Measurements from ENCODE around the gene DCP2. TPM values are rescaled to one million over a fixed set of nuclear protein-coding genes. Genes with fewer than 3 reads are reported as not detected.
A peak's percentile ranks its signal among the peaks of the same experiment; 100 is the strongest.

Gene DCP2
- polyA plus RNA-seq (ENCODE audit: insufficient read length in 3 of 3) = 10 to 100 TPM; 34.4 to 41.2 (median 37.2) TPM
- long read RNA-seq, donor 1, full-length matches to known transcripts = 1 of 1 reads
- long read RNA-seq, donor 1, partial matches to known transcripts = 0 of 1 reads
- long read RNA-seq, donor 1, other reads (novel, unspliced or antisense) = 0 of 1 reads
- long read RNA-seq, donor 2, full-length matches to known transcripts = 9 of 9 reads
- long read RNA-seq, donor 2, partial matches to known transcripts = 0 of 9 reads
- long read RNA-seq, donor 2, other reads (novel, unspliced or antisense) = 0 of 9 reads
- long read RNA-seq, donor 3, full-length matches to known transcripts = 5 of 5 reads
- long read RNA-seq, donor 3, partial matches to known transcripts = 0 of 5 reads
- long read RNA-seq, donor 3, other reads (novel, unspliced or antisense) = 0 of 5 reads
- long read RNA-seq, donor 4, full-length matches to known transcripts = 6 of 6 reads
- long read RNA-seq, donor 4, partial matches to known transcripts = 0 of 6 reads
- long read RNA-seq, donor 4, other reads (novel, unspliced or antisense) = 0 of 6 reads
- long read RNA-seq, donor 5 = 0 reads
- long read RNA-seq, donor 6, full-length matches to known transcripts = 5 of 5 reads
- long read RNA-seq, donor 6, partial matches to known transcripts = 0 of 5 reads
- long read RNA-seq, donor 6, other reads (novel, unspliced or antisense) = 0 of 5 reads
- long read RNA-seq, donor 7, full-length matches to known transcripts = 5 of 5 reads
- long read RNA-seq, donor 7, partial matches to known transcripts = 0 of 5 reads
- long read RNA-seq, donor 7, other reads (novel, unspliced or antisense) = 0 of 5 reads
- long read RNA-seq, donor 8 = 0 reads
- long read RNA-seq, donor 9, full-length matches to known transcripts = 6 of 6 reads
- long read RNA-seq, donor 9, partial matches to known transcripts = 0 of 6 reads
- long read RNA-seq, donor 9, other reads (novel, unspliced or antisense) = 0 of 6 reads
- long read RNA-seq, donor 10, full-length matches to known transcripts = 4 of 4 reads
- long read RNA-seq, donor 10, partial matches to known transcripts = 0 of 4 reads
- long read RNA-seq, donor 10, other reads (novel, unspliced or antisense) = 0 of 4 reads
- long read RNA-seq, donor 11, full-length matches to known transcripts = 4 of 4 reads
- long read RNA-seq, donor 11, partial matches to known transcripts = 0 of 4 reads
- long read RNA-seq, donor 11, other reads (novel, unspliced or antisense) = 0 of 4 reads
- long read RNA-seq, donor 12, full-length matches to known transcripts = 2 of 2 reads
- long read RNA-seq, donor 12, partial matches to known transcripts = 0 of 2 reads
- long read RNA-seq, donor 12, other reads (novel, unspliced or antisense) = 0 of 2 reads
- long read RNA-seq, donor 13 = 0 reads
- long read RNA-seq, donor 14, full-length matches to known transcripts = 4 of 4 reads
- long read RNA-seq, donor 14, partial matches to known transcripts = 0 of 4 reads
- long read RNA-seq, donor 14, other reads (novel, unspliced or antisense) = 0 of 4 reads
- long read RNA-seq, donor 15, full-length matches to known transcripts = 4 of 4 reads
- long read RNA-seq, donor 15, partial matches to known transcripts = 0 of 4 reads
- long read RNA-seq, donor 15, other reads (novel, unspliced or antisense) = 0 of 4 reads
- long read RNA-seq, donor 16, full-length matches to known transcripts = 10 of 124 reads
- long read RNA-seq, donor 16, partial matches to known transcripts = 114 of 124 reads
- long read RNA-seq, donor 16, other reads (novel, unspliced or antisense) = 0 of 124 reads

DNA sequence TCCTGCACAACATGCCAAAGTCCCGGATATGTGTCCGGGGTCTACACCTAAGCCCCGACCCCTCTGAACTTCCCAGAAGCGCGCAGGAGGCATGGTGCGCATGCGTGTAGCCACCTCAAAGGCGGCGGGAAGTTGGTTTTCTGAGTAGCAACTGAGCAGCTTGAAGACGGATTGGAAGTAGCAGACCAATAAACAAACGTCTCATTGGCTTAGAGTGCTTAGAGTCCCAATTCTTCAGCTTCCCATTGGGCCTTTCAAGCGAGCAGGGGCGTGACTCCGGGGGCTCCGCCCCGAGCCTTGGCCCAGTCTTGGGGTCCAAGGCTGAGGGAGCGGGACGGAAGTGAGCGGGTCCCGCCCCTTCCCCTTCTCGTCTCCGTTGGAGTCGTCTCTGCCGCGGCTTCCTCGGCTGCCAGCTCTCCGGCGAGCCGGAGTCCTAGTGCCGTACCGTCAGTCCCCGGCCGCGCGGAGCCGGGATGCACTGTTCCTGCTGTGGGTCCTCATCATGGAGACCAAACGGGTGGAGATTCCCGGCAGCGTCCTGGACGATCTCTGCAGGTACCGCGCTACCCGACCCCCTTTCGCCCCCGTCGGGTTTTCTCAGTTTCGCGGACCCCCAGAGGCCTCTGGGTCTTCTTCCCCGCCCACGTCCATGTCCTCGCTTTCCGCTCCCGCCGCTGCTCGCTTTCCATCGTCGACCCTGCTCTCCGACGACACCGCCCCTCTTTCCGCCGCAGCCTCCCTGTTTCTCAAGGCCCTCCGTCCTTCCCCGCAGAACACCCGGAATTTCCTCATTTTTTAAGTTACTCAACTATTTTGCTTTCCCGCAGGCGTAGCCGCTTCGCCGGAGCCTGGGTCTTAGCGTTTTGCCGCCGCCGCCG, at the start of gene DCP2:
Gene DCP2, plus strand, starts transcription at position 367 of the 878 bp plus-strand sequence. Its CDS starts 136 bp downstream, at position 503.
- DNase-seq (ENCODE audit: extremely low read depth in 1 of 11, low read depth in 9 of 11, low spot score in 4 of 11) = peak; percentile 96 to 100 (median 98)

DNA sequence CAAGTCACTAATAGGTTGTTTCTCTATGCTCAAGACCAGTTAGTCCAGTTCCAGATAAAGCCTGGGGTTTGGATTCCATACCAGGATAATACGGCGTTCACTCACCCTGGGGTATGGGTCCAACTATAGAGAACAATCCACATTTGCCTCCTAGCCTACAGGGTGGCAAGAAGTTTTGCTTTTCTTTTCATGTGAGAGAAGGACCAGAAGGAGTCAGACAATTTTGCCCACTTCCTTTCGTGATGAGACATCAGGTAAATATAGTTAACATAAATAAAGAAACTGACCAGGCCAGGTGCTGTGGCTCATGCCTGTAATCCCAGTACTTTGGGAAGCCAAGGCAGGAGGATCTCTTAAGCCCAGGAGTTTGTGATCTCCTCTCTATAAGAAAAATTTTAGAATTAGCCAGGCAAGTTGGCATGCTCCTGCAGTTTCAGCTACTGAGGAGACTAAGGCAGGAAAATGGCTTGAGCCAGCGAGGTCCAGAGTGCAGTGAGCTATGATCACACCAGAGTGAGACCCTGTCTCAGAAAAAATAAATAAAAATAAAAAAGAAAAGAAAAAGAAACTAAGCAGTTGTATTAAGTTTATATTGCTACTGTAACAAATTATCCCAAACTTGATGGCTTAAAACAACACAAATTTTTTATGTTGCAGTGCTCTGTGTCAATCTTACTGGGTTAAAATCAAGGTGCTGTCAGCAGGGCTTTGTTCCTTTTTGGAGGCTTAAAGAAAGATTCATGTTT, 47.1 kb upstream of the DCP2 start:
- DNase-seq (ENCODE audit: extremely low read depth in 1 of 11, low read depth in 9 of 11, low spot score in 4 of 11) = no peak

DNA sequence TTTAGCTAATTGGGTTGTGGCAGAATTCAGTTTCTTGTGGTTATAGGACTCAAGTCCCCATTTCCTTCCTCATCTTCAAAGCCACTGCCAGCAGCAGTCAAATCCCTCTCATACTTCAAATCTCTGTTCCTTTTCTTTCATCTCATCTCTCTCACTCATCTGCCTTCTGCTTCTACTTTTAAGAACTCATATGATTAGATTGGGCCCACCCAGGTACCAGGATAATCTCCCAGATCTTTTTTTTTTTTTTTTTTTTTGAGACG, 46.6 kb upstream of the DCP2 start:
- DNase-seq (ENCODE audit: extremely low read depth in 1 of 11, low read depth in 9 of 11, low spot score in 4 of 11) = no peak

DNA sequence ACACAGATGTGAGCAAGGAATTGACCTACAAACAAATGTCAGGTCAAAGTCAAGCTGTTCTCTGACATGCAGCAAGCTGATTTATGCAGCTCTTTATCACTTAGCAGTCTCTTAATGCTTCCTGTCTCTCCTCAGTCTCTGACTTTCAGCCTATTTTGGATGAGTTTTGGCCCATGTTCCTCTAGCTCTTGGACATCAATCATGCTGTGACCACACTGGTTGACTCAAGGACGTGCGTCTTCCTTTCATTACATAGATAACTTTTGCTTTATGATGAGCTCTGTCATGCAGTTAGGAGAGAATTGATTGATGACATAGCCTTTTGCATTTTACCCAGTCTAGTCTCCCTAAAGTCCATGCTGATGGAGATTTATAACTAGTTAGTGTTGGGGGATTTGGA, 45.1 kb upstream of the DCP2 start:
- no peak for DNase-seq (ENCODE audit: extremely low read depth in 1 of 11, low read depth in 9 of 11, low spot score in 4 of 11)

DNA sequence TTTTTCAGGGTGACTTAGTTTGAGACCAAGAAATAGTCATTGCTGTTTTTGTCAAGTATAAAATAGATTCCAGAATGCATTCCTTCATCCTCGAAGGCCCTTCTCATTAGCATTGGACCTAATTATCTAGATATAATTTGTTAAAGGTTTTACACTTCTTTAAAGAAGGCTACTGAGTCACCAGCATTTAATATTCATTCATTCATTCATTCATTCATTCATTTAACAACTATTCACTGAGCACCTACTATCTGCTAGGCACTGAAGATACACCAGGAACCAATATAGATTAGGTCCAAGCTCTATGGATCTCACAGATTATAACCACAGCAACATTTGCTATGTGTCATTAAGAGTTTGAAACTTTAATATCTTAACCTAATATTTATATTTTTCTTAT, 43.5 kb upstream of the DCP2 start:
- DNase-seq (ENCODE audit: extremely low read depth in 1 of 11, low read depth in 9 of 11, low spot score in 4 of 11) = no peak

DNA sequence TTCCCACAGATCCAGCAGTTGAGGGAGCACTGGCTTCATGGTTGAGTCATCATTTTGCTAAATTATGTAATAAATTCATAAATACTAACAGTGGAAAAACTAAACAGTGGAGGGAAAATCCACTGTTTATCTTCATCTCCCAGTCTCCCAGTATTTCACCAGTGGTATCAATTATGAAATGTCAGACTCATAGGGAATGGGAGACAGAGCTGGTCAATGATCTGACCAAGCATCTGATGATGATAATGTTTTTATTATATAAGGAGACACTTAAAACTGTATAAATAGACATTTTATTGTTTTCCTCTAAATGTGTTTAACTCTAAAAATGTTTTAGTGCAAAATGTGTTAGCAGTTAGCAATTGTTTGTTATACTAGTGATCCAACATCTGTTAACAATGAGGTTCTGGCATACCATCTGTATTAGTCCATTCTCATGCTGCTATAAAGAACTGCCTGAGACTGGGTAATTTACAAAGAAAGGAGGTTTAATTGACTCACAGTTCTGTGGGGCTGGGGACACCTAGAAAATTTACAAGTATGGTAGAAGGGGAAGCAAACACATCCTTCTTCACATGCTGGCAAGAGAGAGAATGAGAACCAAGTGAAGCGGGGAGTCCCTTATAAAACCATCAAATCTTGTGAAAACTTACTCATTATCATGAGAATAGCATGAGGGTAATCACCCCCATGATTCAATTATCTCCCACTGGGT, 42.8 kb upstream of the DCP2 start:
- no peak for DNase-seq (ENCODE audit: extremely low read depth in 1 of 11, low read depth in 9 of 11, low spot score in 4 of 11)

DNA sequence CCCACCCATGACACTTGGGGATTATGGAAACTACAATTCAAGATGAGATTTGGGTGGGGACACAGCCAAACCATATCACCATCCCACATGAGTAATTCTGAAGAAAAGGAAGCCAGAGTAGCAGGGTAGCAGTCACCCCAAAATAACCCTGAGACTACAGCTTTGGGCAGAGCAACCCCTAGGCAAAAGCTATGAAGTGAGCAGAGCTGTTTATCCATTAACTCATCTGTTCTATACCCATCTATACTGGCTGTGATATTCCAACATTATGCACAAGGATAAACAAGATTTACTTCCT, 42.3 kb upstream of the DCP2 start:
- DNase-seq (ENCODE audit: extremely low read depth in 1 of 11, low read depth in 9 of 11, low spot score in 4 of 11) = no peak

DNA sequence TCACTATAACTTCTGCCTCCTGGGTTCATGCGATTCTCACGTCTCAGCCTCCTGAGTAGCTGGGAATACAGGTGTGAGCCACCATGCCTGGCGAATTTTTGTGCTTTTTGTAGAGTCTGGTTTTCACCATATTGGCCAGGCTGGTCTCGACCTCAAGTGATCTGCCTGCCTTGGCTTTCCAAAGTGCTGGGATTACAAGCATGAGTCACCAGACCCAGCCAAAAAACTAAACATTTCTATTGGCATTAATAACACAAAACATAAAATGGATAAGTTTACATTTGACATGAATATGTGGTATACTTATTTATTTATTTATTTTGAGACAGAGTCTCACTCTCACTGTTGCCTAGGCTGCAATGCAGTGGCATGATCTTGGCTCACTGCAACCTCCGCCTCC, 40.9 kb upstream of the DCP2 start:
- no peak for DNase-seq (ENCODE audit: extremely low read depth in 1 of 11, low read depth in 9 of 11, low spot score in 4 of 11)

DNA sequence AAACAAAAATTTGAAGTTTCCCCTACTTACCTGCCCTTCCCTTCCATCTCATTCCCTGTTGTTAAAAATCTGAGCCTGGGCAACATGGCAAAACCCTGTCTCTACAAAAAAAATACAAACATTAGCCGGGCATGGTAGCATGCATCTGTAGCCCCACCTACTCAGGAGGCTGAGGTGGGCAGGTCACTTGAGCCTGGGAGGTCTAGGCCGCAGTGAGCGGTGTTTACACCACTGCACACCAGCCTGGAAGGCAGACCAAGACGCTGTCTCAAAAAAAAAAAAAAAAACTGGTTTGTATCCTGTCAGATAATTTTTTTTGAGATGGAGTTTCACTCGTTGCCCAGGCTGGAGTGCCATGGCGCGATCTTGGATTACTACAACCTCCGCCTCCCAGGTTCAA, 38.3 kb upstream of the DCP2 start:
- DNase-seq (ENCODE audit: extremely low read depth in 1 of 11, low read depth in 9 of 11, low spot score in 4 of 11) = no peak

DNA sequence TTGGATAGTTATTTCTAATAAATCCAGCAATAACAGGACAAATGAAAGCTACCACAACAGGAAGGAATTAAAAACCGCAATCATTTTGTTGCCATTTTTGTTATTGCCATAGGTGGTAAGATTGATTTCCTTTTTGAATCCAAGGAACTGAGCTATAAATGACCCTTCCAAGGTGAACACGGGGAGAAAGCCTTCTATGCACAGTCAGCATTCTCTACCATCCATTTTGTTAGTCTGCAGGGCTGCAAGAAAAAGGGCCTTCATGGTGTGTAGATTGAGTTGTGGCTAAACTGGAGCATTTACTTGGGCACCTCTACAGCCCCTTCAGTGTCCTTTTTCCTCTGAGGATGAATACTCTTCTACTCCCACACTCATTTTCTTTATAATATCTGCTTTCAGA, 35.9 kb upstream of the DCP2 start:
- no peak for DNase-seq (ENCODE audit: extremely low read depth in 1 of 11, low read depth in 9 of 11, low spot score in 4 of 11)

DNA sequence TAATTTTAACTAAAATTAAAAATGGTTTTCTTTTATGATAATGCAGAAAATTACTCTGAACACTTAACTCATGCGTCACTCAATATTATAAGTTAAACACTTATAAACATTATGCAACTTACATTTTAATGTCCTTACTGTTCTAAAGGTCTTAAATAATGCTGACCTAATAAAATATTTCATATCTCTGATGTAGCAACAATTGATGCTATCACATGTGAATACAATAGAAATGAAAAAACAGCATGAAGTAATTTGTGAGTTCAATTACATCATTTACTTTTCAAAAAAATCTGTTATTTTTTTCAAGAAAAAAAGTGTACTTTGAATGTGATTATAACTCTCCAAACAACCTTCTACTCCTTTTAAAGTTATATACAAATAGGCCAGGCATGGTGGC, 28.1 kb upstream of the DCP2 start:
- no peak for DNase-seq (ENCODE audit: extremely low read depth in 1 of 11, low read depth in 9 of 11, low spot score in 4 of 11)

DNA sequence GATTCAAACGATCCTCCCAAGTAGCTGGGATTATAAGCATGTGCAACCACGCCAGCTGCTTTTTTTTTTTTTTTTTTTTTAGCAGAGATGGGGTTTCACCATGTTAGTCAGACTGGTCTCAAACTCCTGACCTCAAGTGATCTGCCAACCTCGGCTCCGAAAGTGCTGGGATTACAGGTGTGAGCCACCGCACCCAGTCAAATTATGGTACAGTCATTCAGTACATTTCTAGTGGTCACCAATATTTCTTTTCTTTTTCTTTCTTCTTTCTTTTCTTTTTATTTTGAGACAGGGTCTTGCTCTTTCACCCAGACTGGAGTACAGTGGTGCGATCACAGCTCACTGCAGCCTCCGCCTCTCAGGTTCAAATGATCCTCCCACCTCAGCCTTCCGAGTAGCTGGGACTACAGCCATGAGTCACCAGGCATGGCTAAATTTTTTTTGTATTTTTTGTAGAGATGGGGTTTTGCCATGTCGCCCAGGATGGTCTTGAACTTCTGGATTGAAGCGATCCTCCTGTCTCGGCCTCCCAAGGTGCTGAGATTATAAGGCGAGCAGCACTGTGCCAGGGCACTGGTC, 25.4 kb upstream of the DCP2 start:
- no peak for DNase-seq (ENCODE audit: extremely low read depth in 1 of 11, low read depth in 9 of 11, low spot score in 4 of 11)

DNA sequence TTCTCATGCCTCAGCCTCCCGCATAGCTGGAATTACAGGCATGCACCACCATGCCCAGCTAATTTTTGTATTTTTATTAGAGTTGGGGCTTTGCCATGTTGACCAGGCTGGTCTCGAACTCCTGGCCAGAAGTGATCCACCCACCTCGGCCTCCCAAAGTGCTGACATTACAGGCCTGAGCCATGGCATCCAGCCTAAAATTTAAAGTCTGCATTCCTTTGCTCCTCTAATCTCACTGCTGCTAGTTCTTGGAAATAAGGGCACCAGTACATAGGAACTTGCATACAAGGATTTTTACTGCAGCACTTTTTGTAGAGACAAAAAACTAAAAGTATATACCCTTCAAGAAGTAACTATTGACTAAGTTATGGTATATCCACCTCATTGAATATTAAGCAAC, 20.0 kb upstream of the DCP2 start:
- DNase-seq (ENCODE audit: extremely low read depth in 1 of 11, low read depth in 9 of 11, low spot score in 4 of 11) = no peak

DNA sequence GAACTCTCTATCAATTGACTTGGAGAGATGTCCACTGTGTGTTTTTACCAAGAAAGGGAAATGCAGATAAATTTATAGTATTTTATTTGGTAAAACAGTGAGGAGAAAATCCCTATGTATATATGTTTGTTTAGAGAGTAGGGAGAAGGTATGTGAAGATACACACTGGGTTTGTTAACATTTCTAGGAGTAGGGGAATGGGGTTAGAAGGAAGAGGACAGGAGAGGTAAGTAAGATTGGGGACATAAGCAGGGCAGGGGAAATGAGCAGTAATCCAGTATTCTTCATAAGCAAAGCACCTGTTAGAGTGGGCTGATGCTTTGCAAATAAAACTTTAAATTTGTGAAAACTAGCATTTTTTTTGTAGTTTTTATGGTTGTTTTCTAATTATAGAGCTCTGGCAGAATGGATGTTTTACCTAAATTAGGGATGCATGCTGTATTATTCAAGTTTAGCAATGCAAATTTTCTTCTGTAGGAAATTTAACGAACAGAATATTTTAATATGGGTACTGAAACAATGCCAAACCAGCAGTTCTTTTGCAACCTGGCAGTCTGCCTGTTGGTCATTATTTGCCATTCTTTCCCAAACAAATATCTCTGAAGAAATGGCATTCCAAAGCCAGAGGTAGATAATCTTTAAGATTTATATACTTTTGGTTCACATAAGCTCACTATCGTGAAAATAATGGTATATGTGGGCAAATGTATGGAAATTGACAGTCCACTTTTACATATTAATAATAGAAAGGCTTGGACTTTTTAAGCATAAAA, 19.4 kb upstream of the DCP2 start:
- no peak for DNase-seq (ENCODE audit: extremely low read depth in 1 of 11, low read depth in 9 of 11, low spot score in 4 of 11)
